COLO829 (cell line): Measurements from ENCODE around the gene FHIP1B.
"Not testable (repeated sequence)": the region's sequence is repeated elsewhere in the genome, so short reads cannot be mapped to it uniquely, and the experiment has no call there.

Source experiments
- DNase-seq: peaks from one replicate; pipeline ENCODE4 v3.0.0; 2012; ENCODE audit warnings: low spot score

FHIP1B gene

GRCh38 chr11:6234387-6235107 lies at the start of gene FHIP1B:
TSS of gene FHIP1B (minus strand) at chr11:6234636. CDS start at chr11:6224516, 10,120 bp downstream.
- peak; percentile 96 for DNase-seq

DNA sequence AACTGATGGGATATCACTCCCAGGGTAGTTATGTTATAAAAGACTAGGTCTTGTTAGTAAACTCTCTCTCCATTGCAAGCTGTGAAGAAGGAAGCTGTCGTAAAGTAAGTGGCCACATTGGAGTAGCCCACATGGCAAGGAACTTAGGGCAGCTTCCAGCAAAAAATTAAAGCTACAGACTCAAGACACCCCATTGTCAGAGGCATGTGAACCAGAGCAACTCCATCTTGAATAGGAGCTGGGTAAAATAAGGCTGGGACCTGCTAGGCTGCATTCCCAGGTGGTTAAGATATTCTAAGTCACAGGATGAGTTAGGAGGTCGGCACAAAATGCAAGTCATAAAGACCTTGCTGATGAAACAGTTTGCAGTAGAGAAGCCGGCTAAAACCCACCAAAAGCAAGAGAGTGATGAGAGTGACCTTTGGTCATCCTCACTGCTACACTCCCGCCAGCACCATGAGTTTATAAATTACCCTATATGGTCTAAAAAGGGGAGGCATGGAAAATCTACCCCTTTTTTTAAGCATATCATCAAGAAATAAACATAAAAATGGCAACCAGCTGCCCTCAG lies 49.1 kb upstream of the FHIP1B start:
- no peak for DNase-seq

DNA sequence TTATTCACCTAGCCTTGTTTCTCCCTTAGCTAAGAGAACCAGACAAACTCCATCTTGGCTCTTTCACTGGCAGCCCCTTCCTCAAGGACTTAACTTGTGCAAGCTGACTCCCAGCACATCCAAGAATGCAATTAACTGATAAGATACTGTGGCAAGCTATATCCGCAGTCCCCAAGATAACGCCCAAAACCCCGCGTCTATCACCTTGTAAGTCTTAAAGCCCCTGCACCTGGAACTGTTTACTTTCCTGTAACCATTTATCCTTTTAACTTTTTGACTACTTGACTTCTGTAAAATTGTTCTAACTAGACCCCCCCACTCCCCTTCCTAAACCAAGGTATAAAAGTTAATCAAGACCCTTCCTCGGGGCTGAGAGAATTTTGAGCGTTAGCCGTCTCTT lies 46.4 kb upstream of the FHIP1B start:
- DNase-seq, result not testable (repeated sequence)

DNA sequence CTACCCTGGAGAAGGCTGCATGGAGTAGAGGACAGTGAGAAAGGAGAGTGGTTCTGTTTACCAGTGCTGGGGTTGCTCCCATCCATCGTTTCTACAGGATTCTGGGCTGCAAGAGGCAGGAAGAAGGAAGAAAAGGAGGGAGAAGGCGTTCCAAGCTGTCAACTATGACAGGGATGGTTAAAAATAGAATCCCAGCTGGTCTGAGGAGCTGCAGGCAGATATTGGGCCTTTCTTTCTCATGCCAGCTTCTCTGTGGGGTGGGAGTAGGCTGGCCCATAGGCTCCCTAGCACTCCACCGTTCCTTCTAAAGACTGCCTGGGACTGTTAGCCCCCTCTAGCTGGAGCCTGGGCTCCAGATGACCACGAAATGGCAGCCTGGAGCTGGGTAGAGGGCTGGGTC lies 38.8 kb upstream of the FHIP1B start:
- no peak for DNase-seq

- DNase-seq, result no peak
These were observed 37.2 kb upstream of the FHIP1B start for GRCh38 chr11:6271598-6271997.

GRCh38 chr11:6270584-6271246 lies 36.3 kb upstream of the FHIP1B start:
- no peak for DNase-seq

DNA sequence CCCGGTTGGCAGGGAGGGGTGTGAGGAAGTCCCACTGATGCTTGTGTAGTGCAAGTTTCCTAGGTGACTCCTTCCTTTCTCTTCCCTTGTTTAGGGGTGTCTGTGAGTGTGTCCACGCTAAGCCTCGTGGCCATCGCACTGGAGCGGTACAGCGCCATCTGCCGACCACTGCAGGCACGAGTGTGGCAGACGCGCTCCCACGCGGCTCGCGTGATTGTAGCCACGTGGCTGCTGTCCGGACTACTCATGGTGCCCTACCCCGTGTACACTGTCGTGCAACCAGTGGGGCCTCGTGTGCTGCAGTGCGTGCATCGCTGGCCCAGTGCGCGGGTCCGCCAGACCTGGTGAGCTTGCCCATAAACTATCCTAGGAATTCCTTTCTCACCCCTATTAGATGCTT lies 35.6 kb upstream of the FHIP1B start:
- DNase-seq, result no peak

DNA sequence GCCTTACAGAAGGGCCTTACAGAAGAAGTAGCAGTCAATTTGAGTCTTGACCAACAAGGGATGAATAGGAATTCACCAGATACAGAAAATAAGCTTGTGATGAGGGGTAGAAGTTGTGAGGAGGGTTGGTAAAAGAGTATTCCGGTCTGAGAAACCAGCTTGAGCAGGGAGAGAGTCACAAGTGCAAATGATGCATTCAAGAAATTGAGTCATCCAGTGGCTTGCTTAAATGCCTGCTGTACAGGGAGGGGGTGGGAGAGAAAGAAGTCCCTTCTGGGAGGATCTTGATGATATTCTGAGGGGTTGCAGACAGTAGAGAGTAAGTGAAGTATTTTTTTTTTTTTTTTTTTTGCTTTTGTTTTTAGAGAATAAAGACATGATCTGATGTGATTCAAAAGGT lies 34.4 kb upstream of the FHIP1B start:
- no peak for DNase-seq

GRCh38 chr11:6263662-6264061 lies 29.2 kb upstream of the FHIP1B start:
- DNase-seq, result no peak

DNA sequence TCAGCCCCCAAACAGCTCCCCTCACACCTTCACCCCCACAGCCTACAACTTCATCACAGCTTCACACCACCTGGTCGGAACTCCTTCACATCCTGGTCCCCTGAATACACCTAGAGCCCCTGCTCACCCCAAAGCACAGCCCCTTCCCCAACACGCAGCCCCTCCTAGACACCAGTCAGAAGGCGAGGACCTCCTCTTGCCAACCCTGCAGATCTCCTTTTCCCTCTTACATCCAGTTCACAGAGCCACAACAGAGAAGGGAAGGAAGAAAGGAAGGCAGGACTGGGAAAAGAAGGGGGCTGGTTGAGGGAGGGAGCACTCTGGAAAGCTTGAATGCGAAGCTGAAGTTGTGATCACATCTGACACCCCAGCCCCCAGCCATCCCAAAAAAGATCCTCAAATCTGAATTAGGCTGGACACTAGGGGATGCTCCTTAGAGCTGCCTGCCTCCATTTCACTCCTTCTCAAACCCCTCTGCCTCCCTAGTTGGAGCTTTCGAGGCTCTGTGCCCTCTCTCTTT lies 25.8 kb upstream of the FHIP1B start:
- DNase-seq, result no peak

DNA sequence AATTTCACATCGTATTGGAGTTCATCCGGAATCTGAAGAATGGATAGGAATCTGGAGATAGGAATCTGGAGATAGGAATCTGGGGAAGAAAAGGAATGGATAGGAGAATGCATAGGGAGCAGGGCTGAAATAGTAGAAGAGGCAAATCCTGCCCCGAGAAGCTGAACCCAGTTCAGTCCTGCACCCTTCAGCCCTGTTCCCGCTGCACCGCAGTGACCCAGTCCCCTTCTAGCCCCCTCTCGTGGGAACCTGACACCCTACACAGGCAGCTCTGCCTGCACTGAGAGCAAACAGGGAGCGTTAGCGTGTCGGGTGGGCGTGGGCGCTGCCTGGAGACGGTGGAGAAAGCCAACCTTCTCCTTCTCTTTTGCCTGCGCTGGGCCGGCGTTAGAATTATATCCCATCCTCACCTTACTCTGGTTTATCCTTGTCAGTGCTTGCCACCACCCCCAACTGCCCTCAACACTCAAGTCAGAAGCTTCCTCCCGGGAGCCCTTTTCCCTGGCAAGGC lies 24.2 kb upstream of the FHIP1B start:
- no peak for DNase-seq

DNA sequence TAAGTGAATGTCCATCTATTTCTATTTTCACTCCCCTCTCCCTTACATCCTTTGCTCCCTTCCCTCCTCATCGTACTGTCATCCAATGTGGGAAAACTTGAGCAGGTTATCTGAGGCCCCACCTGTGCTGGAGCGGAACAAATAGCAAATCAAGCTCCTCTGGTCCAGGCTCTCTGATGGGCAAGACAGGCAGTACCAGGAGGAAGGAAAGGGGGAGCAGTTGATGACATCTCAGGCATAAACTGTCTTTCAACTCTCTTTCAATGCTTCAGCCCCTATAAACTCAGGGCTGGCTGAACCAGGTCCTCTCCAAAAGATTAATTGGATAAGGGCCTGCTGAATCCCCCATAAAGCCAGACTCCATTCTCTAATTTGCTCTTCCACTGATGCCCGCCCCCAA lies 23.7 kb upstream of the FHIP1B start:
- no peak for DNase-seq

- DNase-seq, result no peak
These were observed 18.8 kb upstream of the FHIP1B start for GRCh38 chr11:6253197-6253596.

- DNase-seq, result peak; percentile 61
These were observed 17.6 kb upstream of the FHIP1B start for GRCh38 chr11:6251990-6252473.

DNA sequence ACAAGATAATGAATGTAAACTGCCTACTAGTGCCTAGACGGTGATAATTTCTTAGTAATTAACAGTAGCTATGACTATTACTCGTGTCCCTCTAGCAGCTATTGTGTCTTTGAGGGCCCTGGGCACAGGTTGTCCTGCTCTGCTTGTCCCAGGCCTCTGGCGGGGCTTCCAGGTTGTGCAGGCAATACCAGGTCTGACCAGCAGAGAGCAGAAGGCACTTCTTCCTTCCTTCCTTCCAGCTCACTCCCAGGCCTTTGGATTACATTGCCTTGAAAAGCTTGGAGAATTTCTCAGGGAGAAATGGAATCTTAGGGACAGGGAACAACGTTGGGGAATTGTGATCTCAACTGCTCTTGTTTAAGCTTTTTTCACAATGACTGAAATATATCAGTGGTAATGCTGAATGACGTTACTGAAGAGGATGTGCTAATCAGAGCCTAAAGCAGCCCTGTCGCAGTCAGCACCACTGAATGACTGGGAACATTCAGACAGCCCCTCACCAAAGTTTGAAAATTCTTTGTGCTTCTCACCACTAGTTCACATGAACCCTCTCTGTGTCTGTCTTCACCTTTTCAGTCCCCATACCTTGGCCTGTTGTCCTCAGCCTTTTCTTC lies 16.8 kb upstream of the FHIP1B start:
- peak; percentile 75 for DNase-seq

DNA sequence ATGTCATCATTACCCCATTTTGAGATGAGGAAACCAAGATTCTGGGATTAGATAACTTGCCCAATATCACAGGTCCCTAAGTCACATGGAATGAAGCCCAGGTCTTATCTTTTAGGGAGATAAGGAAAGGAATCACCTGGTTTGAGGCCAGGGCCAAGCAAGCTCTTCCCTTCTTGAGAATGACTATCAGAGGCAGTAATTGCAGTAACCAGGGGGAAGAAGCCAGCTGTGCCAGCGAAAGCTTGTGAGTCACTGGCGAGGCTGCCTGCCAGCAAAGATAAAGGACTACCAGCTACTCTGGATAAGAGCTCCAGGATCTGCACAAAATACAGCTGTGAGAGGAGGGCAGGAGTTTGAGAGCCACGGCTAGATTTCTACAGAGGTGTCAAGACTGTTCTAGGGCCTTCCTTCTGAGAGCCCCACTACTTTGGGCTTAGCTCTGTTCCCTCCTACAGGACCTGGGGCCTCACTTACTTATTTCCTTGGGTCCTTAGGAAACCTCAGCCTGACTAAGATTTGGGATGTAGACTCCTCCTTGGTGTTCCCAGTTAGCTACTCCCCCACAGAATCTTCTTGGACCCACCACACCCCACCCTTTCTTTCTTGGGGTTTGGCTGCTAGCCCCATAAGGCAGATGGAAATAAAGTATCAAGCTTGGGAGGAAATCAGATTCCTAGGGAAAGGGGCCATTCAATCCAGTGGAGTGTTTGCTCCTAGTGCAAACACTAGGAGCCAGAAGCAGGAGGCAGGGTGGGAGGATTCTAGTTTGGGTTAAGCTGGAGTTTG lies 15.5 kb upstream of the FHIP1B start:
- DNase-seq, result peak; percentile 68

DNA sequence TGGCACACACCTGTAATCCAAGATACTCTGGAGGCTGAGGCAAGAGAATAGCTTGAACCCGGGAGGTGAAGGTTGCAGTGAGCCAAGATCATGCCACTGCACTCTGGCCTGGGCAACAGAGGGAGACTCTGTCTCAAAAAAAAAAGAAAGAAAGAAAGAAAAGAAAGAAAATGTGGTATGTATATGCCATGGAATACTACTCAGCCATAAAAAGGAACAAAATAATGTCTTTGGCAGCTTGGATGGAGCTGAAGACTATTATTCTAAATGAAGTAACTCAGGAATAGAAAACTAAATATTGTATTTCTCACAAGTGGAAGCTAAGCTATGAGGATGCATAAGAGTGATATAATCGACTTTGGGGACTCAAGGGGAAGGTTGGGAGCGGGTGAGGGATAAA lies 14.5 kb upstream of the FHIP1B start:
- DNase-seq, result not testable (repeated sequence)

DNA sequence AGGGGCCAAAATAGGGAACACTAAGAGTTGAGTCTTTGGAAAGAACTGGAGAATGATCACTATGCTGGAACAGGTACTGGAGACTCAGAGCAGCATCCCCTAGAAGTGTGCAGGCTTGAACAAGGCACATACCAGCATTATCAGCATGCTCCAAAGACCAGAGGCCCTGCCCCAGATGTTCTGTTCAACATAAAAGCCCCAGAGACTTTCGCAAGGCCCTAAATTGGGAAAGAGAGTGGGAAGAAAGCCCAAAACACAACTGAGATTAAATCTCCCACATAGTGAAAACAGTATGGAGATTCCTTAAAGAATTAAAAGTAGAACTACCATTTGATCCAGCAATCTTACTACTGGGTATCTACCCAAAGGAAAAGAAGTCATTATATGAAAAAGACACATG lies 13.8 kb upstream of the FHIP1B start:
- no peak for DNase-seq

DNA sequence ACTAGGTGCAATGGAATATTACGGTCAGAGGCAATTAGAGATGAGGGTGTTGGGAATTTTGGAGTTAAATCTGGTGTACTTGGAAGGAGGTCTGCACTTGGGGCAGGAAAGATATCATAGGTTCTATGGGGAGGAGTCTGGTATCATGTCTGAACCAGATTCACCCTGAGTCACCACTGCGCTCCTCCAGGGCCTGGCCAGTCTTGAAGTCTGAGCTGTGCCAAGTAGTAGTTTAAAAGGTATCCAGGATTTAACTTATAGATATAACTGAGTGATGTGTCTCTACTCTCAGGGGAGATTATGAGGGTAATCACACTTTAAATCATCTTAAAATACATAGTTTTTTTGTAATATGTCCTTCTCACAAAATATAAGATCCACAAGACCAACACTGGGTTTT lies 11.1 kb upstream of the FHIP1B start:
- DNase-seq, result no peak

DNA sequence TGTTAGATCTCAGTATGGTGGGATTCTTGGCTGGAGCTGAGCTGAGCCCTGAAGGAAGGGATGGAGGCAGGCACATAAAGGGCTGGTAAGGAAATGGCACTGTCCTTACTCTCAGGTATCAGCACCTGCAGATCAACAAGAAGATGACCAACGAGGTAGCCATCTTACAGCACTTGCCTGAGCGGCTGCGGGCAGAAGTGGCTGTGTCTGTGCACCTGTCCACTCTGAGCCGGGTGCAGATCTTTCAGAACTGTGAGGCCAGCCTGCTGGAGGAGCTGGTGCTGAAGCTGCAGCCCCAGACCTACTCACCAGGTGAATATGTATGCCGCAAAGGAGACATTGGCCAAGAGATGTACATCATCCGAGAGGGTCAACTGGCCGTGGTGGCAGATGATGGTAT lies 6.9 kb upstream of the FHIP1B start:
- DNase-seq, result no peak

DNA sequence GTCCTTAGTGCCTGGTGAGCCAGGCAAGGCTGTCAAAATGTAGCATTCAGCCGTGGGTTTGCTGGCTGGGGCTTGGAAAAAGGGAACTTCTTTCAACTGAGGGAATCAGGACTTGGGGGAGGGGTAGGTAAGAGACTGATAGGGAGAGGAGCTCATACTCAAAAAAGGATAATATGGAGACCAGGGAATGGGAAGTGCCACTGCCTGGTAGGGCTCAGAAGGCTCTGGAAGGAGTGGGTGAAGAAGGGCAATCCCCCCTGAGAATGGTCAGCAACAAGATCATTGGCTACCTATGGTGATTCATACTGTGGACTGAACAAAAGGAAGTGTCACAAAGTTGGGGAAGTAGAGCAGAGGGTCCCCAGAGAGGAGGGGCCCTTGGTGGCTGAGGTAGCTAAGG lies 6.3 kb upstream of the FHIP1B start:
- DNase-seq, result no peak

- no peak for DNase-seq
These were observed 5.7 kb upstream of the FHIP1B start for GRCh38 chr11:6240139-6240538.
